Measurements from ENCODE around the gene OR52D1. TPM values are rescaled to one million over a fixed set of nuclear protein-coding genes. Genes with fewer than 3 reads are reported as not detected.

The OR52D1 gene
- total RNA-seq, 2 donors from 2014 or later = not detected

- no peak for ATAC-seq (ENCODE audit: insufficient number of reproducible peaks, low FRiP score, low read depth)
- DNase-seq (ENCODE audit: low spot score) = no peak
- H3K9me3 ChIP-seq = no peaks in the 10 kb centered on the region
- H3K27me3 ChIP-seq (replicated peaks; ENCODE audit: insufficient read depth) = no peaks in the 10 kb centered on the region
- no peak for TF ChIP-seq CTCF (IDR thresholded peaks at IDR 0.05)
- no peaks in the 10 kb centered on the region for H3K4me1 ChIP-seq (ENCODE audit: control insufficient read depth in 1 of 2, low read depth in 2 of 2)
- no peak overlapping the region for H3K4me3 ChIP-seq
- H3K36me3 ChIP-seq = no peaks in the 10 kb centered on the region
- no peak overlapping the region for H3K27ac ChIP-seq
These were observed 16.0 kb downstream of the OR52D1 start for GRCh38 chr11:5504403-5504921.

GRCh38 chr11:5505363-5506048, 17.0 kb downstream of the OR52D1 start:
- DNase-seq (ENCODE audit: low spot score) (no peak), ATAC-seq (ENCODE audit: insufficient number of reproducible peaks, low FRiP score, low read depth) (no peak)
- H3K4me1 ChIP-seq (ENCODE audit: control insufficient read depth in 1 of 2, low read depth in 2 of 2) = no peaks in the 10 kb centered on the region
- no peak overlapping the region for H3K4me3 ChIP-seq
- no peaks in the 10 kb centered on the region for H3K27me3 ChIP-seq (replicated peaks; ENCODE audit: insufficient read depth)
- TF ChIP-seq CTCF (IDR thresholded peaks at IDR 0.05) = no peak
- H3K27ac ChIP-seq = no peak overlapping the region
- H3K9me3 ChIP-seq = no peaks in the 10 kb centered on the region
- H3K36me3 ChIP-seq = no peaks in the 10 kb centered on the region

GRCh38 chr11:5507177-5507932, 18.9 kb downstream of the OR52D1 start:
- no peaks in the 10 kb centered on the region for H3K4me1 ChIP-seq (ENCODE audit: control insufficient read depth in 1 of 2, low read depth in 2 of 2)
- H3K4me3 ChIP-seq = no peak overlapping the region
- H3K27me3 ChIP-seq (replicated peaks; ENCODE audit: insufficient read depth) = no peaks in the 10 kb centered on the region
- no peak overlapping the region for H3K27ac ChIP-seq
- no peak for ATAC-seq (ENCODE audit: insufficient number of reproducible peaks, low FRiP score, low read depth)
- no peak for DNase-seq (ENCODE audit: low spot score)
- no peaks in the 10 kb centered on the region for H3K9me3 ChIP-seq
- TF ChIP-seq CTCF (IDR thresholded peaks at IDR 0.05) = no peak
- no peaks in the 10 kb centered on the region for H3K36me3 ChIP-seq

GRCh38 chr11:5507933-5508305, 19.4 kb downstream of the OR52D1 start:
- no peaks in the 10 kb centered on the region for H3K9me3 ChIP-seq
- no peak for ATAC-seq (ENCODE audit: insufficient number of reproducible peaks, low FRiP score, low read depth)
- no peak for TF ChIP-seq CTCF (IDR thresholded peaks at IDR 0.05)
- no peaks in the 10 kb centered on the region for H3K27me3 ChIP-seq (replicated peaks; ENCODE audit: insufficient read depth)
- no peak overlapping the region for H3K4me3 ChIP-seq
- no peaks in the 10 kb centered on the region for H3K4me1 ChIP-seq (ENCODE audit: control insufficient read depth in 1 of 2, low read depth in 2 of 2)
- DNase-seq (ENCODE audit: low spot score) = no peak
- H3K36me3 ChIP-seq = no peaks in the 10 kb centered on the region
- H3K27ac ChIP-seq = no peak overlapping the region

GRCh38 chr11:5508605-5509004, 20.1 kb downstream of the OR52D1 start:
- ATAC-seq (ENCODE audit: insufficient number of reproducible peaks, low FRiP score, low read depth) = no peak
- Histone ChIP-seq H3K9me3 (no peaks in the 10 kb centered on the region), H3K4me3 (no peak overlapping the region), H3K27me3 (replicated peaks; ENCODE audit: insufficient read depth) (no peaks in the 10 kb centered on the region), H3K36me3 (no peaks in the 10 kb centered on the region), H3K4me1 (ENCODE audit: control insufficient read depth in 1 of 2, low read depth in 2 of 2) (no peaks in the 10 kb centered on the region), H3K27ac (no peak overlapping the region)
- no peak for TF ChIP-seq CTCF (IDR thresholded peaks at IDR 0.05)
- DNase-seq (ENCODE audit: low spot score) = no peak

Data from thoracic aorta (tissue), 2 donors.